Testis (tissue), 2 donors: ENCODE measurements around the gene MTA1.

ENCODE experiments used
- POLR2A ChIP-seq: fragments of 450-650 bp; IDR thresholded peaks from one replicate; pipeline ENCODE4 v1.6.1; 2017; ENCODE audit warnings: antibody characterized with exemption, mild to moderate bottlenecking, moderate library complexity
- TF ChIP-seq, protein P1 (sequence below), 3 experiments: fragments of 450-650 bp in 2 of 3; fragments of 200-600 bp in 1 of 3; sonication (generic) in 1 of 3; IDR thresholded peaks; one replicate each; pipeline ENCODE4 v1.5.1; 2016 to 2019; ENCODE audit warnings: antibody characterized with exemption in 3 of 3, mild to moderate bottlenecking in 2 of 3, moderate library complexity in 1 of 3

DNA sequence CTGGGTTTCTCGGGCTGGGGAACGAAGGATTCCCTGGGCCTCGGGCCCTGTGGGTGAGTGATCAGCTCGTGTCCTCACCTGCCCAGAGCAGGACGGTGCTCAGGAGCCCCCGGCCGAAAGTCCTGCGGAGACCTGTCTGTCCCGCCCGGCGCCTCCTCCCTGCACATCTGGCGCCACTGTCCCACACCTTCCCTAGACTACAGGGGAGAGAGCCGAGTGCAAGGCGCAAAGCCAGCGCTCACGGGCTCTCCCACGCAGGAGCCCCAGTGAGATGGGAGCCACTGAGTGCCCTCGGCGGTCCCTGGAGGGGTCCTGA is 34.3 kb upstream of the MTA1 start:
- TF ChIP-seq, protein P1, sequence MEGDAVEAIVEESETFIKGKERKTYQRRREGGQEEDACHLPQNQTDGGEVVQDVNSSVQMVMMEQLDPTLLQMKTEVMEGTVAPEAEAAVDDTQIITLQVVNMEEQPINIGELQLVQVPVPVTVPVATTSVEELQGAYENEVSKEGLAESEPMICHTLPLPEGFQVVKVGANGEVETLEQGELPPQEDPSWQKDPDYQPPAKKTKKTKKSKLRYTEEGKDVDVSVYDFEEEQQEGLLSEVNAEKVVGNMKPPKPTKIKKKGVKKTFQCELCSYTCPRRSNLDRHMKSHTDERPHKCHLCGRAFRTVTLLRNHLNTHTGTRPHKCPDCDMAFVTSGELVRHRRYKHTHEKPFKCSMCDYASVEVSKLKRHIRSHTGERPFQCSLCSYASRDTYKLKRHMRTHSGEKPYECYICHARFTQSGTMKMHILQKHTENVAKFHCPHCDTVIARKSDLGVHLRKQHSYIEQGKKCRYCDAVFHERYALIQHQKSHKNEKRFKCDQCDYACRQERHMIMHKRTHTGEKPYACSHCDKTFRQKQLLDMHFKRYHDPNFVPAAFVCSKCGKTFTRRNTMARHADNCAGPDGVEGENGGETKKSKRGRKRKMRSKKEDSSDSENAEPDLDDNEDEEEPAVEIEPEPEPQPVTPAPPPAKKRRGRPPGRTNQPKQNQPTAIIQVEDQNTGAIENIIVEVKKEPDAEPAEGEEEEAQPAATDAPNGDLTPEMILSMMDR (IDR thresholded peaks at IDR 0.05) = no peak
- TF ChIP-seq POLR2A = no peak
